ENCODE measurements around the gene MAP4. TPM values are rescaled to one million over a fixed set of nuclear protein-coding genes. Genes with fewer than 3 reads are reported as not detected.

MAP4 gene
- total RNA-seq, 1 donor from 2014 or later, result 66.1 TPM

DNA sequence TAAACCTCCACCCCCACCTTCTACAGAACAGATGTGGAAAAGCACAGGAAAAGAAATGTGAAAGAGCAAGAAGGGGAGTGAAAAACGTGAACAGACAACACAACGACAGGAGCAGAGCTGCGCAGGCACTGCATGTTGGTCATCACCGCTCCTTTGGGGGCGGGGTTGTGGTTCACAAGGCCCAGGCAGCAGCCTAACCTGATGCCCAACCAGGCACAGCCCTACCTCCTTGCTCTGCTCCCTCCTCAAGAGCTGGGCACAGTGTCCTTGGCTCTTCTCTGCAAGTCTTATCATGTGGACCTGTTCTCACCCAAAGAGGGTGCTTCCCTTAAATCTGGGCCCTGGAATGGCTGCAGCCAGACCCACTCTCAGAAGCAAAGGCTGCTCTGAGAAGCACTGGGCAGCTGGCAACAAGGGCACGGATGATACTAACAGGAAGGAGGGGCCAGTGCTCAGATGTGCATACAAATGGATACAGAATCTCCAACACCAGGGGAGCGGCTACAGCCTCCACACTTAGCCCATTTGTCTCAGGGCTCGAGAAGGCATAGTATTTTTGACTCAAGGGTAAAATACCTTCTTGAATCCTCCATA, 148.7 kb downstream of the MAP4 start:
- ATAC-seq, result peak; percentile 11
- DNase-seq (ENCODE audit: low spot score), result no peak

- no peak for DNase-seq (ENCODE audit: low spot score)
- peak; percentile 18 for ATAC-seq
Observed at GRCh38 chr3:47865192-47865591, 151.0 kb downstream of the MAP4 start.

DNA sequence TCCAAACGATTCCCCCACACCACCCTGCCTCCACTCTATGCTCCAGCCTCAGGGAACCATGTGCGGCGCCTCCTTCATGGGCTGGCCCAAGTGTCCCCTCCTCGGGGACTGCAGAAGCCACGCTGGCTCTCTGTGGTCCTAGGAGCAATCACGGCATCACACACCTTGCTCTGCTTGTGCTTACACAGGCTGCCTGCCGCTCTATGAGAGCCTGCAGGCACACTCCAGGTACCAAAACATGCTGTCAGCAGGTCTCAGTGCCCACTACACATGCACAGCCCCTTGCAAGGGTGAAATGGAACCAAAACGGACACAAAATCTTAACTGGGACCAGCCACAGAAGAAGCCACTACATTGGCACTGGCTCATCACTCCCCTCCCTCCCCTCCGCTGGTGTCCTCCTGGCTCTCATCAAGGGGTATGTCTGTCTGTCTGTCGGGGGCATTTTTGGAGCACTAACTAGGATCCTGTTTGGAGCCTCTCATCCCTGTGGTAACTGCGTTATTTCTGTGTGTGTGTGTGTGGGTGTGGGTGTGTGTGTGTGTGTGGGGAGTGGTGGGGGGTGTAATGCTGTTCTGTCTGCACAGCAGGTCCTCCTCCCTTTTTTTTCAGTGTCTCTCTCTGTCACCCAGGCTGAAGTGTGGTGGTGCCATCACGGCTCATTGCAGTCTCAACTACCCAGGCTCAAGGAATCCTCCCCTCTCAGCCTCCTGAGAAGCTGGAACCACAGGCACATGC, 152.7 kb downstream of the MAP4 start:
- no peak for ATAC-seq
- DNase-seq (ENCODE audit: low spot score), result no peak

DNA sequence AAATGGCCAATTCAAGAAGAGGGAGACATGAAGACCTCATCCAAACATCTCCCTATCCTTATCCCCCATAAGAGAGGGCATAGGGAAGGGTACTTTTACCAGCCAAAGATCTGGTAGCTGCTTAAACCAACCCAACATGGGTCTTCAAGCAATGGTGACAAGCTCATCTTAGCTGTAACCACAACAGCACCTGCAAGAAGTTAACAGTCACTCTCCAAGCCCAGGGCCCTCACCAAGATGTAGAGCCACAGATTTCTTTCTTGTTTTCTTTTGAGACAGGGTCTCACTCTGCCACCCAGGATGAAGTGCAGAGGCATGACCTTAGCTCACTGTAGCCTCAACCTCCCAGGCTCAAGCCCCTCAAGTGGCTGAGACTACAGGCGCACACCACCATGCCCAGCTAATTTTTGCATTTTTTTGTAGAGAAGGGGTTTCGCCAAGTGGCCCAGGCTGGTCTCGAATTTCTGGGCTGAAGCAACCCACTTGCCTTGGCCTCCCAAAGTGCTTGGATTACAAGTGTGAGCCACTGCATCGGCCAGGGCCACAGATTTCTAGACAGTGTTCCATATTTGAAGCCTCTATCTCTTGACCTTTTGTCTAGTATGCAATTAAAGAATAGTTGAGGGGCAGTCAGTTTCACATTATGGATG, 156.1 kb downstream of the MAP4 start:
- no peak for ATAC-seq
- DNase-seq (ENCODE audit: low spot score), result no peak

DNA sequence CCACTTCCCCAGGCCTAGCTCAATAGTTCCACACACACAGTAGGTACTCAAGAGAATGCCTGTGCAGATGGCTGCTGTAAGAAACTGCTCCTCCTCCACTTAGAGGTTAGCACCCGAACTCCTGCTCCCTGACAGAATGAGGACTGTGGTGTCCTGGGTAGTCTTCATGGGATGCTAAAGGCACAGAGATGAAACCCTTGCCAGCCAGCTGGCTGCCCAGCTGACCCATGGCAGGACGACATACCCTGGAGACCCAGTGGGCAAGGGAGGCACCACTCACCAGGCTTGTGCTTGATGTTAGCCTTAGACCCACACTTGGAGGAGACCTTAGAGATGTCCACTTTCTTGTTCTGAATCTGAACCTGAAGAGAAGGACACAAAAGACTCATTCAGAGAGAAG, 159.1 kb downstream of the MAP4 start:
- no peak for ATAC-seq
- DNase-seq (ENCODE audit: low spot score), result no peak

DNA sequence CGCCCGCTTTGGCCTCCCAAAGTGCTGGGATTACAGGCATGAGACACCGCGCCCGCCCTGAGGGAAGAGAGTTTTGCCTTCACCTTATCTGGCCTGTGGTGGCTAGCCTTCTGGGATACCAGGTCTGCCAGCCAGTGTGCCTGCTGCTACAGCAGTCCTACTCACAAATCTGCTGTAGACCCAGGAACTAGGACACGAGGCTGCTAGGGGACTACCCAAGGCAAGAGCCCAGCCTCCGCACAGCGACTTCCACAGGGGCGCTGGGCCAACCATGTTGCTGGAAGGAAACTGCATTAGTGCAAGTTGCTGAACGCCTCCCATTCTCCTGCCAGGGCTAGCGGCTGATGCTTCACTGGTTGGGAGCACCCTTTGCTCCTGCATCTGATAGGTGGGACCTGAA, 159.5 kb downstream of the MAP4 start:
- ATAC-seq (no peak), DNase-seq (ENCODE audit: low spot score) (no peak)

DNA sequence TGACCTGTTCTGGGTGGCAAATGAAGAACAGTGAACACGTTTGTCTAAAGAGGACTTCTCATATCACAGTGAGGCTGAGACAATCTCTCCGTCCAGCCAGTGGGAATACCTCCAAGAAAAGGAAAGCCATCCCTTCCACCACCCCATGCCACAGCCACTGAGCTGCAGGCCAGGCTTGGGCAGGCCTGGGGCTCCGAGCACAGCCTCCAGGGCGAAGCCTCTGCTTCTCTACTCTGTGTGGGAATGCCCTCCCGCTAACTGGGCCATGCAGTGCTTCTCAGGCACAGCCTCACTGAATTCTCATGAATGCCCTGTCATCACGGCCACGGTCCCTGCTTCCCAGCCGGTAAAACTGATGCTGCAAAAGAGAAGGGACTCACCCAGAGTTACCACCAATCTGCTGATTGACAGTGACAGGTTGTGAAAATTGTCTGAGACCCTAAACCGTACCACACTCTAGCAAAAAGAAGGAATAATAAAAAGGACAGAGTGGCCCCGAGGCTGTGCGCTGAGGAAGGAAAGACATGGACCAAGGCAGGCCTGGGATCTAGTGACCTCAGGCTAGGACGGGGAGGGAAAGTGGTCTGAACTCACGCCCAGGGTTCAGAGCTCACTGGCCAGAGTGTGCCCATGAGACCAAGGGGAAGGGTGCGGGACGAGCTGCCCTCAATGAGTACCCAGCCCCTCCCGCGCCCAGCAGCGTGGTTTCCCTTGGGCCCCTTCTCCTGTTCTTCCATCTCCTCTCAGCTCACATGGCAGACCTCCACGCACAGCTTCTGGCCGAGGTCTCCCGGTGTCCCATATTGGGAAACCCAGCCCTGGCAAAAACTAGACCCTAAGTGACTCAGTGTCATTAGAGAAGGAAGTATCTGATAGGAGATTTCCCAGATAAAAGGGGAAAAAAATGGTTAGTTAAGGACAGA, 160.5 kb downstream of the MAP4 start:
- ATAC-seq (no peak), DNase-seq (ENCODE audit: low spot score) (no peak)

- ATAC-seq (no peak), DNase-seq (ENCODE audit: low spot score) (no peak)
Observed at GRCh38 chr3:47854720-47855455, 161.3 kb downstream of the MAP4 start.

DNA sequence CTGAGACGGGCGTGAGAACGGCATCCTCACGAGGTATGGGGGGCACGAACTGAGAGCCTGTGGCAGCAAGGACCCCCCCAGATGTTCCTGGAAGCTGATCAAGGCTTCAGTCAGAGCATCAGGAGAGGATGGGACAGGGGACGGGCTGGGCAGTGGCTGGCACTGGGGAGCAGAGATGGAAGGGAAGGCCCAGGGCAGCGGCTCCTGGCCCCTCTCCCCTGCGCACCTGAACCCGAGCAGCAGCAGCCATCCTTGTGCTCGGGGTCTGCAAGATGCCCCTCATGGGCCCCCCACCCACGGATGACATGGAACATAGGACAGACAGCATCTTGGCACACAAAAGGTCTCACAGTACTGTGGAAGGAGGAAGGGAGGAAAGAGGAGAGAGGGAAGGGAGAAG, 161.9 kb downstream of the MAP4 start:
- no peak for ATAC-seq

GRCh38 chr3:47852604-47853602, 163.3 kb downstream of the MAP4 start:
- ATAC-seq, result no peak
- DNase-seq (ENCODE audit: low spot score), result no peak

More for the DNA sequence above, 161.9 kb downstream of the MAP4 start:
- no peak for DNase-seq (ENCODE audit: low spot score)

DNA sequence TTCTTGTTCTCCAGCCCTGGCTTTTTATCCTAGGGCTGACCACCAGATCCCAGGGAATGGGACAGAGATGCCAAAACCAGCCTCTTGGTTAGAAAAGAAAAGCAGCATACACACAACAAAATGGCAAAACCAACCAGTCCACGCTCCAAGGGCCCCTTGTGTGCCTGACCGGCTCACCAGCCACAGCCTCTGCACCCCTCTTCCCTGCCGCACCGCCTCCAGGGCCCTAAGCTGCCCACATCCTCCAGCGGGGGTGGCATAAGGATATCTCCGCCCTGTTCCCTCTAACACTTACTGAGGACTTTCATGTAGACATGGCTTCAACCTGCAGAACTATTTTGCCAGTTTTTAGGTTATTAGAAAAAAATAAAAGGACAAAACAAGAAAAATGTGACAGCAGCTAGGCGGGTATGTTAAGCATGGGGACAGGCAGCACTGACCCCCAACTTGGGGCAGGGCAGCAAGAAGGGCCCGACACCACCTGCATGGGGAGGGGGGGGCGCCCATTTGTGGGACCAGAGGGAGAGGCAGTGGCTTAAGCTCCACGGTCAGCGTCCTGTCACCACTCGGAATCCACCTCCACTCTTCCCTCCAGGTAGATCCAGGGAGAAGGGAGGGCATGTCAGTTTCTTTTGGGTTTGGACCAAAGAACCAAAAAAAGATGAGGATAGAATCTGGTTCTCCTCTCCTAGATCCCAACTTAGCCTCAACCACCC, 164.2 kb downstream of the MAP4 start:
- no peak for ATAC-seq

GRCh38 chr3:47850564-47851410, 165.4 kb downstream of the MAP4 start:
- ATAC-seq (no peak), DNase-seq (ENCODE audit: low spot score) (no peak)

More for the DNA sequence above, 164.2 kb downstream of the MAP4 start:
- no peak for DNase-seq (ENCODE audit: low spot score)

- peak; percentile 38 for ATAC-seq
- DNase-seq (ENCODE audit: low spot score), result no peak
Observed at GRCh38 chr3:47849699-47850563, 166.3 kb downstream of the MAP4 start.

- ATAC-seq, result peak; percentile 3
- DNase-seq (ENCODE audit: low spot score), result no peak
Observed at GRCh38 chr3:47849186-47849698, 167.0 kb downstream of the MAP4 start.

DNA sequence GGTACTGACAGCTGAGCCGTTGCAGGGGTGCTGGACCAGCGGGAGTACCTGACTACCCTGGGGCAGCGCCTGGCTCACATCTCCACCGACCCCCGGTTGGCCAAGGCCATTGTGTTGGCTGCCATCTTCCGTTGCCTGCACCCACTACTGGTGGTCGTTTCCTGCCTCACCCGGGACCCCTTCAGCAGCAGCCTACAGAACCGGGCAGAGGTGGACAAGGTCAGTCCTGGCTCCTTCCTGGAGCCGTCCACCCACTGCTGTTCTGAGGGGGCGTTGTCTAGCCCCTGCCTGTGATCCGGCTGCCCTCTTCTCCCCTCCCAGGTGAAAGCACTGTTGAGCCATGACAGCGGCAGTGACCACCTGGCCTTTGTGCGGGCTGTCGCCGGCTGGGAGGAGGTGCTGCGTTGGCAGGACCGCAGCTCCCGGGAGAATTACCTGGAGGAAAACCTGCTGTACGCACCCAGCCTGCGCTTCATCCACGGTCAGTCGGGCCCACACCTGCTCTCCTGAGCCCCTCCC, 167.6 kb downstream of the MAP4 start:
- DNase-seq (ENCODE audit: low spot score) (no peak), ATAC-seq (peak; percentile 3)

Measured in left lobe of liver (tissue), 2 donors.